ENCODE results near the gene MVB12B. TPM values are rescaled to one million over a fixed set of nuclear protein-coding genes. Genes with fewer than 3 reads are reported as not detected.

MVB12B gene
- total RNA-seq, 1 donor from 2014 or later = 0.26 TPM

GRCh38 chr9:126501383-126502331 is 175.0 kb downstream of the MVB12B start:
- Histone ChIP-seq H3K36me3 (ENCODE audit: control insufficient read depth, insufficient read depth, low read length) (no peaks in the 10 kb centered on the region), H3K27me3 (ENCODE audit: control insufficient read depth, insufficient read depth, low read length) (peaks cover 2% of the 10 kb centered on the region), H3K4me3 (ENCODE audit: low read depth, low read length) (no peak overlapping the region)
- DNase-seq (ENCODE audit: low read depth) (no peak), FAIRE-seq (no peak)
- no peak for TF ChIP-seq CTCF (IDR thresholded peaks at IDR 0.05; ENCODE audit: insufficient read depth, low read length, severe bottlenecking)

GRCh38 chr9:126502417-126503332 is 176.0 kb downstream of the MVB12B start:
- TF ChIP-seq CTCF (IDR thresholded peaks at IDR 0.05; ENCODE audit: insufficient read depth, low read length, severe bottlenecking) = no peak
- H3K36me3 ChIP-seq (ENCODE audit: control insufficient read depth, insufficient read depth, low read length) = no peaks in the 10 kb centered on the region
- FAIRE-seq = no peak
- H3K27me3 ChIP-seq (ENCODE audit: control insufficient read depth, insufficient read depth, low read length) = peaks cover 2% of the 10 kb centered on the region
- H3K4me3 ChIP-seq (ENCODE audit: low read depth, low read length) = no peak overlapping the region
- DNase-seq (ENCODE audit: low read depth) = no peak

- DNase-seq (ENCODE audit: low read depth) (no peak), FAIRE-seq (no peak)
- Histone ChIP-seq H3K27me3 (ENCODE audit: control insufficient read depth, insufficient read depth, low read length) (peaks cover 7% of the 10 kb centered on the region), H3K36me3 (ENCODE audit: control insufficient read depth, insufficient read depth, low read length) (no peaks in the 10 kb centered on the region), H3K4me3 (ENCODE audit: low read depth, low read length) (no peak overlapping the region)
- no peak for TF ChIP-seq CTCF (IDR thresholded peaks at IDR 0.05; ENCODE audit: insufficient read depth, low read length, severe bottlenecking)
These were observed 176.9 kb downstream of the MVB12B start for GRCh38 chr9:126503333-126504085.

DNA sequence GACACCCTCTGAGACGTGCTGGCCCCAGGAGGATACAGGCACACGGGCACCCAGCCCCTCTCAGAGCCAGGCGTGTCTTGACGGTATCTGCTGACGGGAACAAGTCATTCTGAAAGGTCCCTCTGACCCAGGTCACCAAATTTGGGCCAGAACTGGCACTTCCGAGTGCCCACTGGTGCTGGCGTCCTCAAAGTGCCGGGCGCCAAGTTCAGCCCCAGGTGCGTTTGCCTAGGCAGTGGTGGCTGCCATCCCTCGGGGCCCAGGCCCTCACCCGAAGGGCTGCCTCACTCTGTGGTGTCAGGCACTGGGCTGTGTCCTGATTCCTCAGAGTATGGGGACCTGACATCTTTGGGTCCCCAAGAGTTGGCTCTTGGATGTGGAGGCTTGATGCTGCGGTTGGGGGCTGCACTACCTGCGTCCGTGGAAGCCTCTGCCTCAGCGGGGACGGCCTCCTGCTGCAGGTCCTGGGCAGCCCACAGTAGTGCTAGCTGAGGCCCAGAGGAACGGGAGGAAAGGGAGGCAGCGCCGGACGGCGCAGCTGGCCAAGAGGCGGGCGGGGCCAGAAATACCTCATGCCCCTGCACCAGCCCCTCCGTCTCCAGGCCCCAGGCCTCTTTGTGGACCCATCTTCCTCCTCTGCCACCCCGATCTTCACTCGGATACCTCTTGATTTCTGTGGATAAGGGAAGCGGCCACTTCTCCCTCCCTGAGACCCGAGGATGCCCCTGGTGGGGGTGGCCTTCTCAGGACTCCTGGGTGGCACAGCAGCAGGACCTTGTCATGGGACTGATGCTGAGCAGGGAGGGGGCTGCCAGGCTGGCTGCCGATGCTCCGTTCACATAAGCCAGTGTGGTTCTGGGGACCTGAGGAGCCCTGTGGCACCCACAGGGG is 177.7 kb downstream of the MVB12B start:
- Histone ChIP-seq H3K27me3 (ENCODE audit: control insufficient read depth, insufficient read depth, low read length) (peaks cover 8% of the 10 kb centered on the region), H3K36me3 (ENCODE audit: control insufficient read depth, insufficient read depth, low read length) (no peaks in the 10 kb centered on the region), H3K4me3 (ENCODE audit: low read depth, low read length) (no peak overlapping the region)
- FAIRE-seq (no peak), DNase-seq (ENCODE audit: low read depth) (no peak)
- no peak for TF ChIP-seq CTCF (IDR thresholded peaks at IDR 0.05; ENCODE audit: insufficient read depth, low read length, severe bottlenecking)

Data from bronchial epithelial cell (primary cell).